Activated CD4-positive, alpha-beta T cell treated with anti-CD3 and anti-CD28 coated beads, Interleukin-2, amount 50 U/mL, for 16 hours (primary cell): ENCODE data around the gene IL2RG.
A peak's percentile ranks its signal among the peaks of the same experiment; 100 is the strongest.

Experiments
- DNase-seq: peaks from one replicate; pipeline ENCODE4 v3.0.0-alpha.2; 2020

IL2RG gene

DNA sequence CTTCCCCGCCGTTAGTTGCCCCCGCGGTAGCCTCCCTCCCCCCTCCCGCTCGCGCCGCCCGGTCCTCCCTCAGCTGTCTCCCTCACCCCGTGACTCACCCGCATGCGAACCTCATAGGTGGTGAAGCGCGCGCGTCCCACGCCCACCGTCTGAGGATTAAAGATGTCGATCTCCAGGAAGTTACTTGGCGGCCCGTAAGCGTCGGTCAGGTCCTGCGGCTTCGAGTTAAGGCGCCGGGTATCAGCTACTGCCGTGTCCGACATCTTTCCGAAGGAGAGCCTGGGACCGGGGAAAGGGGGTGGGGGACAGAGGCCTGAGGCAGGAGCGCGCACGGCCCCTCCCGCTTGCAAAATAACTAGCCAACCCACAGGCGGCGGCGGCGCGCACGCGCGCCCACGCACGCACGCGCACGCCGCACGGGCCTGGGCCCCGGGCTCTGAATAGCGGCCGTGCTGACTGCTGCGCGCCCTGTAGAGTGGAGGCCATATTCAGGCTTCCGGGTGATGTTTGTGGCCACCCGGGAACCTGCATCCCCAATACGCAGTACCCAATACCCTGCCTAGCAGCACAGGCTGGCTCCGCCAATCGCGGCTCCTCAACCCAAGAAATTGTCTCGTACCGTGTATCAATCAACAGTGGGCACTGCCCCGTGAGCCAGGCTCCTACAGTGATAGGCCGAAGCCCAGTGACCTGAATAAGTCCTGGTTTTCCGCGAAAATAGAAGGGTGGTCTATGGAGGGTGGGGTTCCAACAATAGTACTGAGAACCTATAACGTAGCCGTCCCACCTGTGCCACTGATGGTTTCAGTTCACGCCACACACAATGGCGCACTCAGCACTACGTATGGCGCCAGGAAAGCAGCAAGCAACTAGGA lies 43.1 kb downstream of the IL2RG start, which contains the start of gene SNX12:
SNX12 (minus strand) TSS at position 291 of the 875 bp plus-strand sequence; CDS start at position 263, 28 bp downstream.
- DNase-seq, result peak; percentile 93

GRCh38 chrX:71067712-71068043 lies 43.7 kb downstream of the IL2RG start:
- no peak for DNase-seq

- DNase-seq, result no peak
Measured at GRCh38 chrX:71067089-71067488, 44.3 kb downstream of the IL2RG start.

GRCh38 chrX:71060127-71060526 lies 51.2 kb downstream of the IL2RG start:
- DNase-seq, result no peak

DNA sequence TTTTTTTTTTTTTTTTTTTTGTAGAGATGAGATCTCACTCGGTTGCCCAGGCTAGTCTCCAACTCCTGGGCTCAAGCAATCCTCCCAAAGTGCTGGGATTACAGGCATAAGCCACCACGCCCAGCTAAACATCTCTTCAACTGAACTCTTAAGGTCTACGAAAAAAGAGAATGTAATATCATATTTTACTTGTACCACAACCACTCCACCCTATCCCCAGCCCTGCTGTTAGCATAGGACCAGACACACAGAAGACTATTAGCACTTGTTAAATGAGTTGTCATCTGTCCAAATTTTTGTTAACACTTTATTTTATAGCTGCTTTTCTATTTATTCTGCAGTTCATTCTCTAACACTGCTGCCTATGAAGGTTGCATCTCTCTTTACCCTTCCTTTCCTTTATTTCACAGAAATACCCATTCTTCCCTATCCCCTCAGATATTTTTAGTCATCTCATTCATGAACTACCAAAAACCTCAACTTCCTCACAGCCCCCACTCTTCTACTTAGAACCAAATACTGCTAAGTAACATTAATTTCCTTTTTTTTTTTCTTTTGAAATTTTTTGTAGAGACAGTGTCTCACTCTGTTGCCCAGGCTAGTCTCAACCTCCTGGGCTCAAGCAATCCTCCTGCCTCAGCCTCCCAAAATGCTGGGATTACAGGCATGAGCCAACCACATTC lies 53.4 kb downstream of the IL2RG start:
- no peak for DNase-seq
